ENCODE data around the gene PACSIN1. TPM values are rescaled to one million over a fixed set of nuclear protein-coding genes. Genes with fewer than 3 reads are reported as not detected.

PACSIN1 gene
- total RNA-seq, 1 experiment from 2014 or later, result not detected

GRCh38 chr6:34524499-34524898, 58.6 kb downstream of the PACSIN1 start:
- no peak for DNase-seq (ENCODE audit: low spot score)
- H3K36me3 ChIP-seq (ENCODE audit: insufficient read depth, low read length, poor library complexity, severe bottlenecking), result no peaks in the 10 kb centered on the region
- TF ChIP-seq, protein P1, sequence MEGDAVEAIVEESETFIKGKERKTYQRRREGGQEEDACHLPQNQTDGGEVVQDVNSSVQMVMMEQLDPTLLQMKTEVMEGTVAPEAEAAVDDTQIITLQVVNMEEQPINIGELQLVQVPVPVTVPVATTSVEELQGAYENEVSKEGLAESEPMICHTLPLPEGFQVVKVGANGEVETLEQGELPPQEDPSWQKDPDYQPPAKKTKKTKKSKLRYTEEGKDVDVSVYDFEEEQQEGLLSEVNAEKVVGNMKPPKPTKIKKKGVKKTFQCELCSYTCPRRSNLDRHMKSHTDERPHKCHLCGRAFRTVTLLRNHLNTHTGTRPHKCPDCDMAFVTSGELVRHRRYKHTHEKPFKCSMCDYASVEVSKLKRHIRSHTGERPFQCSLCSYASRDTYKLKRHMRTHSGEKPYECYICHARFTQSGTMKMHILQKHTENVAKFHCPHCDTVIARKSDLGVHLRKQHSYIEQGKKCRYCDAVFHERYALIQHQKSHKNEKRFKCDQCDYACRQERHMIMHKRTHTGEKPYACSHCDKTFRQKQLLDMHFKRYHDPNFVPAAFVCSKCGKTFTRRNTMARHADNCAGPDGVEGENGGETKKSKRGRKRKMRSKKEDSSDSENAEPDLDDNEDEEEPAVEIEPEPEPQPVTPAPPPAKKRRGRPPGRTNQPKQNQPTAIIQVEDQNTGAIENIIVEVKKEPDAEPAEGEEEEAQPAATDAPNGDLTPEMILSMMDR (conservative IDR thresholded peaks at IDR 0.05; ENCODE audit: low read depth, low read length), result no peak
- TF ChIP-seq EZH2 (IDR thresholded peaks at IDR 0.05; ENCODE audit: borderline replicate concordance, low read depth, low read length, poor library complexity, severe bottlenecking), result no peak
- BruUV-seq (replicated peaks), result no TSS peak
- H3K27ac ChIP-seq (ENCODE audit: low read depth, low read length, poor library complexity, severe bottlenecking), result no peak overlapping the region
- intact Hi-C loops (cut with micrococcal nuclease; ENCODE audit: unreplicated experiment), result no loop called here
- H3K4me1 ChIP-seq (ENCODE audit: insufficient read depth, low read length, poor library complexity, severe bottlenecking), result peaks cover 7% of the 10 kb centered on the region
- no peaks in the 10 kb centered on the region for H3K9me3 ChIP-seq (ENCODE audit: low read depth, low read length, poor library complexity, severe bottlenecking)
- no peaks in the 10 kb centered on the region for H3K27me3 ChIP-seq (replicated peaks; ENCODE audit: insufficient read depth, low read depth, low read length, poor library complexity)
- POLR2A ChIA-PET (ENCODE audit: low non-redundant PET), result interaction anchor here (0.5 kb wide), 1 partner anchor 22 kb away, joined by 7 read pairs; no protein-coding TSS in a partner anchor
- CTCF ChIA-PET, result no interaction called here
- H3K4me3 ChIP-seq (ENCODE audit: low read depth, low read length, poor library complexity, severe bottlenecking), result no peak overlapping the region

GRCh38 chr6:34524971-34525370, 59.1 kb downstream of the PACSIN1 start:
- H3K9me3 ChIP-seq (ENCODE audit: low read depth, low read length, poor library complexity, severe bottlenecking), result no peaks in the 10 kb centered on the region
- ChIA-PET POLR2A (ENCODE audit: low non-redundant PET) (no interaction called here), CTCF (no interaction called here)
- BruUV-seq (replicated peaks), result no TSS peak
- H3K27me3 ChIP-seq (replicated peaks; ENCODE audit: insufficient read depth, low read depth, low read length, poor library complexity), result no peaks in the 10 kb centered on the region
- H3K27ac ChIP-seq (ENCODE audit: low read depth, low read length, poor library complexity, severe bottlenecking), result no peak overlapping the region
- peaks cover 7% of the 10 kb centered on the region for H3K4me1 ChIP-seq (ENCODE audit: insufficient read depth, low read length, poor library complexity, severe bottlenecking)
- H3K4me3 ChIP-seq (ENCODE audit: low read depth, low read length, poor library complexity, severe bottlenecking), result no peak overlapping the region
- TF ChIP-seq, protein P1 (conservative IDR thresholded peaks at IDR 0.05; ENCODE audit: low read depth, low read length), result no peak
- TF ChIP-seq EZH2 (IDR thresholded peaks at IDR 0.05; ENCODE audit: borderline replicate concordance, low read depth, low read length, poor library complexity, severe bottlenecking), result no peak
- no peak for DNase-seq (ENCODE audit: low spot score)
- intact Hi-C loops (cut with micrococcal nuclease; ENCODE audit: unreplicated experiment), result loop anchor here (5.0 kb wide), 1 partner anchor 82 kb away; no protein-coding TSS in a partner anchor
- H3K36me3 ChIP-seq (ENCODE audit: insufficient read depth, low read length, poor library complexity, severe bottlenecking), result no peaks in the 10 kb centered on the region

DNA sequence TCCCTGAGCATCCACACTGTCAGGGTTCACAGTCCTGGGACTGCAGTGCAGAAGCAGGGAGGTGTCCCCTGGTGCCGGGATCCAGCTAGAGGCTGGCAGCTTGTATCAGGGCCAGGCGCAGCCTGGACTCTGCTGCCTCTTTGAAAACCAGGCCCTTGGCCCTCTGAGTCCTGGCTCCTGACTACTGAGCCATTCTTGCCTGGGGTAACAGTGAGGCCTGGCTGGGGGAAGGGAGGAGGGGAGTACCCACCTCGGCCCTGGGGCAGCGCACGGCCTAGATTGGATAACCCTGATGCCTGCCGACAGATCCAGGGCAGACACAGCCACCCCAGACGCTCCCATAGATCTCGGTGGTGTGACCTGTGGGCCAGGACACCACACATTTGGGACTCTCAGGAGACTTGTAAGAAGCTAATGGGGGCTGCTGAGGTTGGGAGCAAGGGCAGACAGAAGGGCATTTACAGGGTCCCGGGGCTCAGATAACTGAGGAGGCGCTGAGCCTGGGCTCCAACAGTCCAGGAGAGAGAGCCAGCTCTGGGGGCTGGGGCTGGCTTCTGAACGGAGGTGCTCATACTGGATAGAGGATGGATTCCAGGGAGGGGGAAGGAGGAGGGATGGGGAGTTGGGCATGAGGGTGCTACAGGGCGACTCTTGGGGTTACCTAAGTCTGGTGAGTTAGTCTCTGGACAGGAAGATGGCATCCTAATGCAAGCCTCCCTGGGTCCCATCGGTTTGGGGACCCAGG, 59.7 kb downstream of the PACSIN1 start:
- intact Hi-C loops (cut with micrococcal nuclease; ENCODE audit: unreplicated experiment), result loop anchor here (5.0 kb wide), 1 partner anchor 82 kb away; no protein-coding TSS in a partner anchor
- TF ChIP-seq, protein P1 (conservative IDR thresholded peaks at IDR 0.05; ENCODE audit: low read depth, low read length), result no peak
- TF ChIP-seq EZH2 (IDR thresholded peaks at IDR 0.05; ENCODE audit: borderline replicate concordance, low read depth, low read length, poor library complexity, severe bottlenecking), result no peak
- Histone ChIP-seq H3K27ac (ENCODE audit: low read depth, low read length, poor library complexity, severe bottlenecking) (no peak overlapping the region), H3K36me3 (ENCODE audit: insufficient read depth, low read length, poor library complexity, severe bottlenecking) (no peaks in the 10 kb centered on the region), H3K4me1 (ENCODE audit: insufficient read depth, low read length, poor library complexity, severe bottlenecking) (peaks cover 7% of the 10 kb centered on the region), H3K27me3 (replicated peaks; ENCODE audit: insufficient read depth, low read depth, low read length, poor library complexity) (no peaks in the 10 kb centered on the region), H3K4me3 (ENCODE audit: low read depth, low read length, poor library complexity, severe bottlenecking) (no peak overlapping the region), H3K9me3 (ENCODE audit: low read depth, low read length, poor library complexity, severe bottlenecking) (no peaks in the 10 kb centered on the region)
- POLR2A ChIA-PET (ENCODE audit: low non-redundant PET), result no interaction called here
- no TSS peak for BruUV-seq (replicated peaks)
- no peak for DNase-seq (ENCODE audit: low spot score)
- CTCF ChIA-PET, result no interaction called here
